Measurements from ENCODE around the gene GK. TPM values are rescaled to one million over a fixed set of nuclear protein-coding genes. Genes with fewer than 3 reads are reported as not detected.

GK gene
- total RNA-seq, 3 donors from 2014 or later (not counting 1 experiment from before 2014, with no cell fraction given) = 5.1 to 10.2 (median 7.6) TPM

DNA sequence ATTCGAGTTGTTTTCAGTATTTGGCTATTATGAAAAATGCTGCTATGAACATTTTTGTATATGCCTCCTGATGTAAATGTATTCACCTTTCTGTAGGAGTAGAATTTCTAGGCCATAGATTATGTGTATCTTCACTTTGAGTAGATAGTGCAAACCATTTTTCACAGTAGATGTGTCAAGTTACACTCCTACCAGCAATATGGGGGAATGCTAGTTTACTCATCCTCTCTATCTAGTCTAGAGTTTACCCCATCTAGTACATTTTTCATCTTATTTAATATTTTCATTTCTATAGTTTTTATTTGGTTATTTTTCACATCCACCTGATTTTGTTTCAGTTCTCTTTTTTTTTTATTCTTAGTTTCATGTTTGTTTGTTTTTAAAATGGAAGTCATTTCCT is 59.0 kb downstream of the GK start:
- H3K4me1 Mint-ChIP-seq = no peaks in the 10 kb centered on the region
- H3K9me3 Mint-ChIP-seq = no peaks in the 10 kb centered on the region
- no peak overlapping the region for H3K4me3 ChIP-seq (ENCODE audit: low read length)
- H3K27me3 ChIP-seq (ENCODE audit: control insufficient read depth, insufficient read depth, low read length) = no peaks in the 10 kb centered on the region
- no peaks in the 10 kb centered on the region for H3K36me3 ChIP-seq (ENCODE audit: control insufficient read depth, insufficient read depth, low read length)
- no peak overlapping the region for H3K27ac ChIP-seq (ENCODE audit: low read length)
- H3K36me3 Mint-ChIP-seq = no peaks in the 10 kb centered on the region
- no peak overlapping the region for H3K27ac Mint-ChIP-seq
- intact Hi-C loops (cut with micrococcal nuclease) = loop anchor here (2.0 kb wide), 2 partner anchors 75 to 141 kb away; no protein-coding TSS in a partner anchor
- TF ChIP-seq, protein P1, sequence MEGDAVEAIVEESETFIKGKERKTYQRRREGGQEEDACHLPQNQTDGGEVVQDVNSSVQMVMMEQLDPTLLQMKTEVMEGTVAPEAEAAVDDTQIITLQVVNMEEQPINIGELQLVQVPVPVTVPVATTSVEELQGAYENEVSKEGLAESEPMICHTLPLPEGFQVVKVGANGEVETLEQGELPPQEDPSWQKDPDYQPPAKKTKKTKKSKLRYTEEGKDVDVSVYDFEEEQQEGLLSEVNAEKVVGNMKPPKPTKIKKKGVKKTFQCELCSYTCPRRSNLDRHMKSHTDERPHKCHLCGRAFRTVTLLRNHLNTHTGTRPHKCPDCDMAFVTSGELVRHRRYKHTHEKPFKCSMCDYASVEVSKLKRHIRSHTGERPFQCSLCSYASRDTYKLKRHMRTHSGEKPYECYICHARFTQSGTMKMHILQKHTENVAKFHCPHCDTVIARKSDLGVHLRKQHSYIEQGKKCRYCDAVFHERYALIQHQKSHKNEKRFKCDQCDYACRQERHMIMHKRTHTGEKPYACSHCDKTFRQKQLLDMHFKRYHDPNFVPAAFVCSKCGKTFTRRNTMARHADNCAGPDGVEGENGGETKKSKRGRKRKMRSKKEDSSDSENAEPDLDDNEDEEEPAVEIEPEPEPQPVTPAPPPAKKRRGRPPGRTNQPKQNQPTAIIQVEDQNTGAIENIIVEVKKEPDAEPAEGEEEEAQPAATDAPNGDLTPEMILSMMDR (IDR thresholded peaks at IDR 0.05) = no peak
- ATAC-seq (no peak), DNase-seq (no peak)
- H3K4me3 Mint-ChIP-seq = no peak overlapping the region
- no peaks in the 10 kb centered on the region for H3K27me3 Mint-ChIP-seq (ENCODE audit: low read depth in 2 of 2)
- WGBS (ENCODE audit: insufficient coverage) = no CpG with 5 or more reads among the region's 1 CpG
- no peaks in the 10 kb centered on the region for H3K9me3 ChIP-seq (ENCODE audit: control insufficient read depth, insufficient read depth, low read length)
- H3K4me1 ChIP-seq (ENCODE audit: control insufficient read depth, insufficient read depth, low read length) = no peaks in the 10 kb centered on the region

DNA sequence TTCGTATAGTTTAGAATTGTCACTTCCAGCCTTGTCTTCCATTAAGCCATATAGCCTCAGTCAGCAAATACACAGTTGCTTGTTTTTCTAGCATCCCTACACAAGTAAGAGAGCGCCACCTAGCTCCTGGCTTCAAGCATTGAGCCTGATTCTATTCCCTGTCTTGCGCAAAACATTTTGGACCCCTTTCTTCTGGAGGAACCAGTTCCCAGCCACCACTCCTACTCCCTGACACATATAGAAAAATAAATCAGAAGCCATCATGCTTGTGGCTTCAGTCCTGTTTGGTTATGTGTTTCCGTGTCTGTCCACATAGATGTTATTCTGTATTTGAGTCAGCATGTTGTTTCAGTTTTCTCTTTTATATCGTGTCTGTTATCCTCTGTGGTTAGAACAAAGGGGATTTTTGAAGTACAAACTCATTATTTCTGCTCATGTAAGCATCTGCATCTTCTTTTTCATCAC is 59.9 kb downstream of the GK start:
- no peaks in the 10 kb centered on the region for H3K9me3 ChIP-seq (ENCODE audit: control insufficient read depth, insufficient read depth, low read length)
- TF ChIP-seq, protein P1 (IDR thresholded peaks at IDR 0.05) = peak; percentile 52
- no peaks in the 10 kb centered on the region for H3K27me3 Mint-ChIP-seq (ENCODE audit: low read depth in 2 of 2)
- no peak overlapping the region for H3K4me3 ChIP-seq (ENCODE audit: low read length)
- WGBS (ENCODE audit: insufficient coverage) = 81% methylated on average over 3 of the region's 5 CpGs
- no peaks in the 10 kb centered on the region for H3K4me1 ChIP-seq (ENCODE audit: control insufficient read depth, insufficient read depth, low read length)
- no peaks in the 10 kb centered on the region for H3K36me3 Mint-ChIP-seq
- no peaks in the 10 kb centered on the region for H3K36me3 ChIP-seq (ENCODE audit: control insufficient read depth, insufficient read depth, low read length)
- H3K27me3 ChIP-seq (ENCODE audit: control insufficient read depth, insufficient read depth, low read length) = no peaks in the 10 kb centered on the region
- DNase-seq (peak; percentile 15 to 60), ATAC-seq (peak in 2 of 3 donors; percentile 38 to 54)
- no peak overlapping the region for H3K27ac Mint-ChIP-seq
- no peak overlapping the region for H3K4me3 Mint-ChIP-seq
- no peaks in the 10 kb centered on the region for H3K9me3 Mint-ChIP-seq
- H3K4me1 Mint-ChIP-seq = no peaks in the 10 kb centered on the region
- H3K27ac ChIP-seq (ENCODE audit: low read length) = no peak overlapping the region
- intact Hi-C loops (cut with micrococcal nuclease) = loop anchor here (2.0 kb wide), 2 partner anchors 76 to 142 kb away; no protein-coding TSS in a partner anchor

DNA sequence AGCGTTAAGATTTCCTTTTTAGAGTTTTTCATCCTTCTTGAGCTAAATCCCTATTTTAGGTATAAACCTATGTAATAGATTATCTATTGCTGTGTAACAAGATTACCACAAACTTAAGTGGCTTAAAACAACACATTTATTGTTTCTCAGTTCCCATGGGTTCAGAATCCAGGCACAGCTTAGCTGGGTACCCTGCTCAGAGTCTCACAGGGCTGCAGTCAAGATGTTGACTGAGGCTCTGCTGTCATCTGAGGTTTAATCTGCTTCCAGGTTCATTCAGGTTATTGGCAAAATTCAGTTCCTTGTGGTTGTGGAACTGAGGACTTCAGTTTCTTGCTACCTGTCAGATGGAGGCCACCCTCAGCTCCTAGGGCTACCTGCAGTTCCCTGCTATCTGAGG is 60.9 kb downstream of the GK start:
- intact Hi-C loops (cut with micrococcal nuclease) = no loop called here

More for the DNA sequence above, 60.9 kb downstream of the GK start:
- Mint-ChIP-seq H3K4me3 (no peak overlapping the region), H3K27ac (no peak overlapping the region), H3K4me1 (no peaks in the 10 kb centered on the region), H3K36me3 (no peaks in the 10 kb centered on the region), H3K27me3 (ENCODE audit: low read depth in 2 of 2) (no peaks in the 10 kb centered on the region), H3K9me3 (no peaks in the 10 kb centered on the region)
- H3K36me3 ChIP-seq (ENCODE audit: control insufficient read depth, insufficient read depth, low read length) = no peaks in the 10 kb centered on the region
- TF ChIP-seq, protein P1 (IDR thresholded peaks at IDR 0.05) = no peak
- no peak for ATAC-seq
- no peak overlapping the region for H3K4me3 ChIP-seq (ENCODE audit: low read length)
- no peaks in the 10 kb centered on the region for H3K9me3 ChIP-seq (ENCODE audit: control insufficient read depth, insufficient read depth, low read length)
- H3K27me3 ChIP-seq (ENCODE audit: control insufficient read depth, insufficient read depth, low read length) = no peaks in the 10 kb centered on the region
- WGBS (ENCODE audit: insufficient coverage) = no CpG with 5 or more reads among the region's 1 CpG
- H3K4me1 ChIP-seq (ENCODE audit: control insufficient read depth, insufficient read depth, low read length) = no peaks in the 10 kb centered on the region
- no peak for DNase-seq
- H3K27ac ChIP-seq (ENCODE audit: low read length) = no peak overlapping the region

Measured in natural killer cell (primary cell).